Activated CD8-positive, alpha-beta memory T cell treated with anti-CD3 and anti-CD28 coated beads, Interleukin-2, amount 10 ng/mL, durations not matched to agents 7 days and 5 days (primary cell): ENCODE measurements around the gene DEFB129. TPM values are rescaled to one million over a fixed set of nuclear protein-coding genes. Genes with fewer than 3 reads are reported as not detected.
A peak's percentile ranks its signal among the peaks of the same experiment; 100 is the strongest.
"Not testable (repeated sequence)": the region's sequence is repeated elsewhere in the genome, so short reads cannot be mapped to it uniquely, and the experiment has no call there.

ENCODE experiments used
- ATAC-seq: fragments of 150-1000 bp; cut with Tn5 transposase; one replicate; pipeline ENCODE4 v1.10.0; 2021; ENCODE audit warnings: moderate library complexity
- CTCF ChIA-PET: fragments of 350-600 bp; sonication (Branson Sonifier 250); formaldehyde crosslinking; loops from one replicate; lab custom pipeline; 2021; ENCODE audit warnings: antibody characterized with exemption; lab: Charles Lee
- DNase-seq: peaks from one replicate; pipeline ENCODE4 v3.0.0-alpha.2; 2020
- H3K27ac Mint-ChIP-seq: one replicate; pipeline ENCODE4 v1.8.0; 2021; ENCODE audit warnings: mild to moderate bottlenecking, mixed read lengths
- H3K27me3 Mint-ChIP-seq: one replicate; pipeline ENCODE4 v1.8.0; 2021; ENCODE audit warnings: mixed read lengths
- H3K36me3 Mint-ChIP-seq: one replicate; pipeline ENCODE4 v1.8.0; 2021; ENCODE audit warnings: mild to moderate bottlenecking, mixed read lengths
- H3K4me1 Mint-ChIP-seq: one replicate; pipeline ENCODE4 v1.8.0; 2021; ENCODE audit warnings: mixed read lengths
- H3K4me3 Mint-ChIP-seq: one replicate; pipeline ENCODE4 v1.8.0; 2021; ENCODE audit warnings: mild to moderate bottlenecking, moderate library complexity, mixed read lengths
- H3K9me3 Mint-ChIP-seq: one replicate; pipeline ENCODE4 v1.8.0; 2022; ENCODE audit warnings: low read depth, mixed read lengths
- total RNA-seq, 2 experiments: library from RNA; stranded (reverse); gene quantifications; one replicate each; pipeline ENCODE4 v1.2.3, GENCODE V29; 2021

The DEFB129 gene
- total RNA-seq, 2 experiments from 2014 or later: not detected

- no peak overlapping the region for H3K4me3 Mint-ChIP-seq
- CTCF ChIA-PET: no interaction called here
- H3K36me3 Mint-ChIP-seq: no peaks in the 10 kb centered on the region
- peaks cover 5% of the 10 kb centered on the region for H3K4me1 Mint-ChIP-seq
- no peaks in the 10 kb centered on the region for H3K9me3 Mint-ChIP-seq
- ATAC-seq: no peak
- no peak for DNase-seq
- H3K27me3 Mint-ChIP-seq: peaks cover 63% of the 10 kb centered on the region
- no peak overlapping the region for H3K27ac Mint-ChIP-seq
These were observed 5.7 kb upstream of the DEFB129 start for GRCh38 chr20:221258-221830.

DNA sequence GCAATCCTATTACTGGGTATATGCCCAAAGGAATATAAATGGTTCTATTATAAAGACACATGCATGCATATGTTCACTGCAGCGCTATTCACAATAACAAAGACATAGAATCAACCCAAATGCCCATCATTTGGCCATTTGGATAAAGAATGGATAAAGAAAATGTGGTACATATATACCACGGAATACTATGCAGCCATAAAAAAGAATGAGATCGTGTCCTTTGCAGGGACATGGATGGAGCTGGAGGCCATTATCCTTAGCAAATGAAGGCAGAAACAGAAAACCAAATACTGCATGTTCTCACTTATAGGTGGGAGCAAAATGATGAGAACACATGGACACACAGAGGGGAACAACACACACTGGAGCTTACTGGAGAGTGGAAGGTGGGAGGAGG lies 1.2 kb upstream of the DEFB129 start:
- not testable (repeated sequence) for ATAC-seq, DNase-seq, H3K9me3 Mint-ChIP-seq, H3K27ac Mint-ChIP-seq, H3K36me3 Mint-ChIP-seq, H3K4me3 Mint-ChIP-seq
- Mint-ChIP-seq H3K27me3 (peaks cover 35% of the 10 kb centered on the region), H3K4me1 (peaks cover 13% of the 10 kb centered on the region)
- CTCF ChIA-PET: interaction anchor here (0.9 kb wide), 1 partner anchor 9 kb away, joined by 3 read pairs; no protein-coding TSS in a partner anchor

DNA sequence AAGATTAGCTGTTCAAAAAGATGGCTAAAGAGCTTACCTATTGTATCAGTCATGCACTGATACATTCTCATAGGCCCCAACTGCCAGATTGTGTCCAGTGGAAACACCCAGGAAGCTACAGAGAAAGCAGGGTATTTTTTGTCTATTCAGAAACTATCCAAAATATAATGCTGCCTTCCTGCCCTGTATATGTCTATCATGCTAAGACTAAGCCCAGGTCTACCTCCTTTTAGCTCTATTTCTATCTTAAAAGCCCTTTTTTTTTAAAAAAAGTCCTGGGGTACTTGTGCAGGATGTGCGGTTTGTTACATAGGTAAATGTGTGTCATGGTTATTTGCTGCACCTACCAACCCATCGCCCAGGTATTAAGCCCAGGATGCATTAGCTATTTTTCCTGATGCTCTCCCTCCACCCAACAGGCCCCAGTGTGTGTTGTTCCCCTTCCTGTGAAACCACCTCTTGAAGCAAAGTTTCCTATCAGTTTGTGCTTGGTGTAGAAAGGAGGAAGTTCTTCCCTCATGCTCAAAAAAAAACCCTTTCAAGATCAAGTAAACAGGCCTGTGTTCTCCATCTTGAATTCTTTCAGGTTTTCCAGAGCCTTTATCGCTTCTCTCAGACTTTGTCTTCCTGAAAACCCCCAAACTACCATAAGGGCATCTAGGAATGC lies 514 bp downstream of the DEFB129 start:
- peaks cover 4% of the 10 kb centered on the region for H3K9me3 Mint-ChIP-seq
- H3K36me3 Mint-ChIP-seq: no peaks in the 10 kb centered on the region
- DNase-seq (no peak), ATAC-seq (no peak)
- peaks cover 13% of the 10 kb centered on the region for H3K4me1 Mint-ChIP-seq
- H3K27me3 Mint-ChIP-seq: peaks cover 31% of the 10 kb centered on the region
- H3K27ac Mint-ChIP-seq: no peak overlapping the region
- CTCF ChIA-PET: interaction anchor here (1.2 kb wide), 1 partner anchor 103 kb away, joined by 3 read pairs; no protein-coding TSS in a partner anchor
- H3K4me3 Mint-ChIP-seq: no peak overlapping the region

GRCh38 chr20:235891-236290 lies 8.8 kb downstream of the DEFB129 start:
- CTCF ChIA-PET: interaction anchor here (3.0 kb wide), 1 partner anchor 30 kb away, joined by 18 read pairs; no protein-coding TSS in a partner anchor

GRCh38 chr20:237489-237888 lies 10.4 kb downstream of the DEFB129 start:
- Mint-ChIP-seq H3K36me3 (no peaks in the 10 kb centered on the region), H3K4me1 (peaks cover 15% of the 10 kb centered on the region), H3K27ac (peak overlapping the region; percentile 84), H3K9me3 (no peaks in the 10 kb centered on the region), H3K27me3 (peaks cover 15% of the 10 kb centered on the region), H3K4me3 (peak overlapping the region; percentile 61)
- CTCF ChIA-PET: interaction anchor here (1.0 to 3.0 kb wide), 10 partner anchors 11 to 117 kb away, joined by 3 to 18 read pairs (median 4); partner anchors contain the start of gene SOX12
- ATAC-seq: peak; percentile 63
- peak; percentile 44 for DNase-seq

More at GRCh38 chr20:235891-236290, 8.8 kb downstream of the DEFB129 start:
- H3K27me3 Mint-ChIP-seq: peaks cover 13% of the 10 kb centered on the region
- H3K4me1 Mint-ChIP-seq: peaks cover 15% of the 10 kb centered on the region
- H3K4me3 Mint-ChIP-seq: no peak overlapping the region
- ATAC-seq: no peak
- DNase-seq: no peak
- no peak overlapping the region for H3K27ac Mint-ChIP-seq
- no peaks in the 10 kb centered on the region for H3K36me3 Mint-ChIP-seq
- H3K9me3 Mint-ChIP-seq: peaks cover 2% of the 10 kb centered on the region

DNA sequence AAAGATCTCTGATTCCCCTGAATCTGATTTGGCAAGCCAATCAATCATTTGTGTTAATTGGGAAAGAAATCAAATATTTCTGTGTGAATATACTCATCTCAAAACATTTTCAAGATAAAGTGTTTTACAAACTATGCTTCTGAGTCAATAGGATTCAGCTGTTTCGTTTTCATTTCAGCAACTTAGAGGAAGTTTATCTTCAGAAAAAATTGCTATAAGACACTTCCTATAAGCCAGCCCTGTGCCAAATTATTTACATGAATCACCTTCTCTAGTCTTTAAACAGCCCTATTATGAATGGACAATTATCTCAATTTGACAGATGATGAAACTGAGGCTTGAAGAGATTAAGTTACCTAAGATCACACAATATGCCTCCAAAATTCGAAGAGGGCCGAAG lies 10.9 kb downstream of the DEFB129 start:
- Mint-ChIP-seq H3K27me3 (peaks cover 18% of the 10 kb centered on the region), H3K36me3 (no peaks in the 10 kb centered on the region), H3K9me3 (no peaks in the 10 kb centered on the region), H3K4me1 (peaks cover 15% of the 10 kb centered on the region), H3K27ac (peak overlapping the region; percentile 84), H3K4me3 (peak overlapping the region; percentile 61)
- DNase-seq (no peak), ATAC-seq (peak; percentile 76)
- CTCF ChIA-PET: interaction anchor here (1.0 to 3.0 kb wide), 10 partner anchors 10 to 116 kb away, joined by 3 to 18 read pairs (median 4); partner anchors contain the start of gene SOX12

GRCh38 chr20:242905-243304 lies 15.8 kb downstream of the DEFB129 start:
- H3K4me1 Mint-ChIP-seq: peaks cover 8% of the 10 kb centered on the region
- CTCF ChIA-PET: interaction anchor here (1.3 kb wide), 1 partner anchor 88 kb away, joined by 5 read pairs; no protein-coding TSS in a partner anchor
- no peak for ATAC-seq
- no peak overlapping the region for H3K4me3 Mint-ChIP-seq
- H3K36me3 Mint-ChIP-seq: no peaks in the 10 kb centered on the region
- H3K27me3 Mint-ChIP-seq: peaks cover 29% of the 10 kb centered on the region
- no peaks in the 10 kb centered on the region for H3K9me3 Mint-ChIP-seq
- no peak for DNase-seq
- no peak overlapping the region for H3K27ac Mint-ChIP-seq

GRCh38 chr20:251354-251753 lies 24.3 kb downstream of the DEFB129 start:
- Mint-ChIP-seq H3K4me3 (no peak overlapping the region), H3K4me1 (peaks cover 7% of the 10 kb centered on the region), H3K27ac (no peak overlapping the region), H3K27me3 (peaks cover 8% of the 10 kb centered on the region), H3K36me3 (no peaks in the 10 kb centered on the region), H3K9me3 (no peaks in the 10 kb centered on the region)
- DNase-seq (no peak), ATAC-seq (no peak)
- CTCF ChIA-PET: no interaction called here

DNA sequence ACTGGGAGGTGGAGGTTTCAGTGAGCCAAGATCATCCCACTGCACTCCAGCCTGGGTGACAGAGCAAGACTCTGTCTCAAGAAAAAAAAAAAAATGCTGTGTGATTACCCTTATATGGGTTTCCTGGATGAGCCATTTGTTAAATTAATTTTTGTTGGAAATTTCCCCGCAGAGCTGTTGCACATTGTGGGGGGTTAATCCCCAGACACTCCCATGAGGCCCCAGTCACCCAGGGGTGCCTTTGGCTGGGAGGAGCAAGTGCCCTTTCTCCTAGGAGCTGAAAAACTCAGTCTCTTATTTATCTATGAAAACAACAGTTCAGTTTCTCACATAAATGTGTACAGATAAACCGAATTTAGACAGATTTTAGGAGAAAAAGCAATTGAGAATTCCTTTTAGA lies 25.7 kb downstream of the DEFB129 start:
- peaks cover 12% of the 10 kb centered on the region for H3K27me3 Mint-ChIP-seq
- DNase-seq (no peak), ATAC-seq (no peak)
- H3K9me3 Mint-ChIP-seq: no peaks in the 10 kb centered on the region
- H3K4me1 Mint-ChIP-seq: peaks cover 7% of the 10 kb centered on the region
- no peak overlapping the region for H3K27ac Mint-ChIP-seq
- no peak overlapping the region for H3K4me3 Mint-ChIP-seq
- CTCF ChIA-PET: interaction anchor here (1.6 kb wide), 1 partner anchor 13 kb away, joined by 6 read pairs; no protein-coding TSS in a partner anchor
- no peaks in the 10 kb centered on the region for H3K36me3 Mint-ChIP-seq

DNA sequence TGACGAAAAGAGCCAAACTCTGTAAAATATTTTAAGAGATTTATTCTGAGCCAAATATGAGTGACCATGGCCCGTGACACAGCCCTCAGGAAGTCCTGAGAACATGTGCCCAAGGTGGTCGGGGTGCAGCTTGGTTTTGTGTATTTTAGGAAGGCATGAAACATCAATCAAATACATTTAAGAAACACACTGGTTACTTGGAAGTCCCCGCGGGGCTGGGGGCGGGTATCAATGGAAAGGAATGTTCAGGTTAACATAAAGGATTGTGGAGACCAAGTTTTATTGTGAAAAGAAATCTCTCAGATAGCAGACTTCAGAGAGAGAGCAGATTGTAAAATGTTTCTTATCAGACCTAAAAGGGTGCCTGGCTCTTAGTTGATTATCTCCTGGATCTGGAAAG lies 26.4 kb downstream of the DEFB129 start:
- Mint-ChIP-seq H3K4me1 (peaks cover 10% of the 10 kb centered on the region), H3K27me3 (peaks cover 15% of the 10 kb centered on the region)
- H3K36me3 Mint-ChIP-seq, H3K9me3 Mint-ChIP-seq, DNase-seq, H3K4me3 Mint-ChIP-seq, H3K27ac Mint-ChIP-seq, ATAC-seq: not testable (repeated sequence)
- CTCF ChIA-PET: interaction anchor here (1.6 kb wide), 1 partner anchor 13 kb away, joined by 6 read pairs; no protein-coding TSS in a partner anchor

GRCh38 chr20:257419-257818 lies 30.4 kb downstream of the DEFB129 start, which contains the start of gene DEFB132:
TSS of gene DEFB132 (plus strand) at chr20:257724. CDS start at chr20:257779, 55 bp downstream.
- DNase-seq (no peak), ATAC-seq (no peak)
- CTCF ChIA-PET: interaction anchor here (2.5 kb wide), 1 partner anchor 9 kb away, joined by 10 read pairs; no protein-coding TSS in a partner anchor
- H3K36me3 Mint-ChIP-seq: no peaks in the 10 kb centered on the region
- no peaks in the 10 kb centered on the region for H3K9me3 Mint-ChIP-seq
- H3K27me3 Mint-ChIP-seq: peaks cover 7% of the 10 kb centered on the region
- no peak within 1 kb of the TSS for H3K4me3 Mint-ChIP-seq
- peaks cover 8% of the 10 kb centered on the region for H3K4me1 Mint-ChIP-seq
- H3K27ac Mint-ChIP-seq: no peak within 1 kb of the TSS

GRCh38 chr20:258269-258858 lies 31.3 kb downstream of the DEFB129 start:
- peaks cover 8% of the 10 kb centered on the region for H3K4me1 Mint-ChIP-seq
- no peaks in the 10 kb centered on the region for H3K9me3 Mint-ChIP-seq
- peaks cover 7% of the 10 kb centered on the region for H3K27me3 Mint-ChIP-seq
- CTCF ChIA-PET: interaction anchor here (2.5 kb wide), 1 partner anchor 8 kb away, joined by 10 read pairs; no protein-coding TSS in a partner anchor
- no peak overlapping the region for H3K4me3 Mint-ChIP-seq
- DNase-seq (no peak), ATAC-seq (no peak)
- H3K27ac Mint-ChIP-seq: no peak overlapping the region
- H3K36me3 Mint-ChIP-seq: no peaks in the 10 kb centered on the region

DNA sequence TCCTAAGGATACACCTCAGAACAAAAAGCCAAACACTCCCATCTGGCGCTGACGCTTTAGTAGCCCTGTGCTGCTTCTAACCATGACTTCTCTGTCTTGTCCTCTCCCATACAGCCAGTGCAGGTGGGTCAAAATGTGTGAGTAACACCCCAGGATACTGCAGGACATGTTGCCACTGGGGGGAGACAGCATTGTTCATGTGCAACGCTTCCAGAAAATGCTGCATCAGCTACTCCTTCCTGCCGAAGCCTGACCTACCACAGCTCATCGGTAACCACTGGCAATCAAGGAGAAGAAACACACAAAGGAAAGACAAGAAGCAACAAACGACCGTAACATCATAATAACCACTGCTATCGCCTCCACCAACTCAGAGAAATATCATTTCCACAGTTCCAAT lies 31.9 kb downstream of the DEFB129 start:
- DNase-seq (no peak), ATAC-seq (peak; percentile 33)
- Mint-ChIP-seq H3K27ac (no peak overlapping the region), H3K36me3 (no peaks in the 10 kb centered on the region), H3K27me3 (peaks cover 7% of the 10 kb centered on the region), H3K4me1 (peaks cover 8% of the 10 kb centered on the region), H3K4me3 (no peak overlapping the region), H3K9me3 (no peaks in the 10 kb centered on the region)
- CTCF ChIA-PET: interaction anchor here (2.5 kb wide), 1 partner anchor 8 kb away, joined by 10 read pairs; no protein-coding TSS in a partner anchor
